ENCODE measurements around the gene COPB1. TPM values are rescaled to one million over a fixed set of nuclear protein-coding genes. Genes with fewer than 3 reads are reported as not detected.

COPB1 gene
- total and polyA plus RNA-seq, 2 of the 8 experiments (the other 6 are each of a cell fraction or from before 2014, with no cell fraction given), result 28.7 to 72.1 TPM

DNA sequence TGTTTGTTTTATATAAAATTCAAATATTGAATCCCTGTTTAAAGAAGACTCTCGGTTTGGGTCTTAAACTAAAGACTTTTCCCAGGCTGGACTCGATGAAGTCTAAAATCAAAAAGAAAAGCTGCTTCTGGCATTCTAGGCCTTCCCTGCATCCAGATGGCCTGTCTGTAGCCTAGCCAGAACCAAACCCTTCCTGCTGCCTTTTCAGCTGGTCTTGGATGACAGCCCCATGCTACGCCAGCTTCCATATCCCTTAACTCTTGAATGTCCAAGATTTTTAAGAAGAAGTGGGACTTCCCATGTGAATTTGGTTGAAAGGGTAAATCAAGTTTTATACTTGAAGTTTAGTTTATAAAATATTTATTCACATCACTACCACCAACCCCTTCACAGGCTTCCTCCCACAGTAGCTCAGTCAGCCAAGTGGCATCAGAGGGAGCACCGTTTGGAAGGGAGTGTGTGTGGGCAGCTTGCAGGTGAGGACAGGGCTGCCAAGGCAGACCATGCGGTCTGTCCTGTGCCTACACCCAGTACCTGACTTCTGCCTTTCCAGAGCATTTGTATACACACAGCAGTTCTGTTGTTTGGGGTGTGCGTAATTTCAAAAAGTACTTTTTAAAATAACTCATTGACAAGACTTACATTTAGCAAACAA, 38.8 kb upstream of the COPB1 start:
- peak overlapping the region; percentile 98 for H2BK15ac ChIP-seq (ENCODE audit: low read length)
- H3K23ac ChIP-seq (ENCODE audit: insufficient read length), result no peak overlapping the region
- CTCF ChIA-PET (ENCODE audit: partially characterized antibody), result interaction anchor here (0.7 to 3.0 kb wide), 6 partner anchors 9 to 369 kb away, joined by 3 to 19 read pairs (median 3); no protein-coding TSS in a partner anchor

More for the DNA sequence above, 38.8 kb upstream of the COPB1 start:
- H2BK20ac ChIP-seq (ENCODE audit: low read length), result no peak overlapping the region
- no peak overlapping the region for H3K4ac ChIP-seq (replicated peaks; ENCODE audit: insufficient read length, low read depth, low read length)
- H2AFZ ChIP-seq (ENCODE audit: low read length), result no peak overlapping the region
- H2AK5ac ChIP-seq (ENCODE audit: low read depth, low read length), result no peak overlapping the region
- DNase-seq (ENCODE audit: low read depth in 1 of 2, low spot score in 2 of 2) (no peak), FAIRE-seq (no peak)
- no peak overlapping the region for H4K8ac ChIP-seq (ENCODE audit: extremely low read depth, insufficient read depth, low read length)
- 90% methylated on average over 6 of the region's 6 CpGs; no CpG with 5 or more reads in 1 of the 2 experiments for WGBS, 2 experiments (ENCODE audit: extremely low coverage in 1 of 2, insufficient coverage in 1 of 2, insufficient read length in 1 of 2, insufficient replicate concordance in 2 of 2, low coverage in 1 of 2, low lambda C conversion rate in 2 of 2, missing lambda C conversion rate in 1 of 2)
- H4K91ac ChIP-seq (replicated peaks; ENCODE audit: insufficient read length, low read length), result no peak overlapping the region
- no peaks in the 10 kb centered on the region for H3K9me3 ChIP-seq (ENCODE audit: insufficient read depth in 2 of 2, low read depth in 1 of 2, low read length in 1 of 2)
- POLR2A ChIA-PET (ENCODE audit: partially characterized antibody), result no interaction called here
- H3K79me1 ChIP-seq (ENCODE audit: low read depth, low read length), result no peaks in the 10 kb centered on the region
- no peak overlapping the region for H2BK120ac ChIP-seq (replicated peaks; ENCODE audit: low read depth, low read length)
- H3K36me3 ChIP-seq (ENCODE audit: control insufficient read depth in 2 of 4, insufficient read depth in 4 of 4, low read length in 3 of 4), result no peaks in the 10 kb centered on the region
- no peak overlapping the region for H3K9ac ChIP-seq (replicated peaks in 1 of 4; ENCODE audit: extremely low read depth in 1 of 4, low read depth in 3 of 4, low read length in 3 of 4)
- H3K4me3 ChIP-seq (ENCODE audit: extremely low read depth in 1 of 4, insufficient read depth in 2 of 4, low read depth in 3 of 4, low read length in 4 of 4), result no peak overlapping the region
- no peak overlapping the region for H3K4me2 ChIP-seq (ENCODE audit: insufficient read depth in 1 of 2, low read depth in 2 of 2, low read length in 2 of 2)
- no peak overlapping the region for H3K27ac ChIP-seq (ENCODE audit: low read depth, low read length)
- no peak overlapping the region for H3K14ac ChIP-seq (ENCODE audit: insufficient read length)
- no peaks in the 10 kb centered on the region for H3K23me2 ChIP-seq (ENCODE audit: low read depth, low read length)
- TF ChIP-seq KDM5A (IDR thresholded peaks at IDR 0.05; ENCODE audit: low read length) (no peak), TBP (IDR thresholded peaks at IDR 0.05; ENCODE audit: low read depth, low read length) (no peak), SAP30 (IDR thresholded peaks at IDR 0.05; ENCODE audit: insufficient read depth, insufficient replicate concordance, low read length) (no peak), FOSL1 (IDR thresholded peaks at IDR 0.05; ENCODE audit: insufficient read depth, low read depth, low read length) (no peak), BACH1 (IDR thresholded peaks at IDR 0.05; ENCODE audit: low read length) (no peak), RNF2 (IDR thresholded peaks at IDR 0.05; ENCODE audit: borderline replicate concordance, low read depth, low read length, missing control alignments, poor library complexity, severe bottlenecking) (no peak), TAF1 (IDR thresholded peaks at IDR 0.05; ENCODE audit: low read depth, low read length) (no peak), ASH2L (IDR thresholded peaks at IDR 0.05; ENCODE audit: low read length) (no peak), GABPA (IDR thresholded peaks at IDR 0.05; ENCODE audit: borderline replicate concordance, insufficient read depth, low read length) (no peak)
- H4K5ac ChIP-seq (ENCODE audit: insufficient read length, low read depth, low read length), result no peak overlapping the region
- H2BK12ac ChIP-seq (ENCODE audit: low read depth, low read length), result no peak overlapping the region
- H3K27me3 ChIP-seq (replicated peaks in 1 of 4; ENCODE audit: control insufficient read depth in 3 of 4, extremely low read depth in 1 of 4, insufficient read depth in 3 of 4, low read length in 3 of 4), result no peaks in the 10 kb centered on the region; a peak in 2 of 7 replicates
- H3K79me2 ChIP-seq (ENCODE audit: control insufficient read depth in 1 of 2, insufficient read depth in 2 of 2, low read length in 2 of 2), result no peaks in the 10 kb centered on the region
- no peaks in the 10 kb centered on the region for H4K20me1 ChIP-seq (replicated peaks in 1 of 2; ENCODE audit: control insufficient read depth in 1 of 2, insufficient read depth in 2 of 2, low read length in 2 of 2)
- no peak overlapping the region for H3K18ac ChIP-seq (ENCODE audit: extremely low read depth, low read length)
- no peak overlapping the region for H2BK5ac ChIP-seq (ENCODE audit: low read depth, low read length)
- H3K4me1 ChIP-seq (replicated peaks in 1 of 4; ENCODE audit: control insufficient read depth in 3 of 4, insufficient read depth in 4 of 4, low read length in 3 of 4), result peaks cover 2 to 7% (median 6%) of the 10 kb centered on the region in 4 experiments
- H3K56ac ChIP-seq (replicated peaks; ENCODE audit: insufficient read length, low read depth, low read length), result no peak overlapping the region

Measured in H1 (cell line).